H9 (cell line): ENCODE data around the gene MAN1B1. TPM values are rescaled to one million over a fixed set of nuclear protein-coding genes. Genes with fewer than 3 reads are reported as not detected.
A peak's percentile ranks its signal among the peaks of the same experiment; 100 is the strongest.

Experiments used
- DNase-seq: peaks from one replicate; pipeline ENCODE4 v3.0.0-alpha.2; 2017
- H2AFZ ChIP-seq: one replicate; pipeline ENCODE4 v1.6.1; 2013; ENCODE audit warnings: mild to moderate bottlenecking, low read length, control low read depth, moderate library complexity
- H2AK5ac ChIP-seq: 2 replicates; pipeline ENCODE4 v1.6.1; 2013; ENCODE audit warnings: low read length, control low read depth, mixed read lengths; ENCODE audit not compliant: insufficient read length
- H2BK120ac ChIP-seq: one replicate; pipeline ENCODE4 v1.6.1; 2013; ENCODE audit warnings: low read depth, mild to moderate bottlenecking, low read length, control low read depth, inconsistent platforms; ENCODE audit not compliant: poor library complexity, severe bottlenecking
- H2BK12ac ChIP-seq: 2 replicates; pipeline ENCODE4 v1.6.1; 2013; ENCODE audit warnings: low read length, control low read depth, mixed read lengths, low read depth; ENCODE audit not compliant: insufficient read length
- H2BK15ac ChIP-seq: 2 replicates; pipeline ENCODE4 v1.6.1; 2013; ENCODE audit warnings: low read depth, low read length, control low read depth
- H2BK20ac ChIP-seq: one replicate; pipeline ENCODE4 v1.6.1; 2013; ENCODE audit warnings: low read depth, mild to moderate bottlenecking, low read length, control low read depth, inconsistent platforms; ENCODE audit not compliant: poor library complexity, severe bottlenecking
- H2BK5ac ChIP-seq: 2 replicates; pipeline ENCODE4 v1.6.1; 2013; ENCODE audit warnings: low read length, control low read depth, mixed read lengths; ENCODE audit not compliant: insufficient read length
- H3K14ac ChIP-seq: 2 replicates; pipeline ENCODE4 v1.6.1; 2013; ENCODE audit warnings: low read length, control low read depth; ENCODE audit not compliant: insufficient read depth
- H3K18ac ChIP-seq: 2 replicates; pipeline ENCODE4 v1.6.1; 2013; ENCODE audit warnings: low read depth, mild to moderate bottlenecking, mixed read lengths, low read length, control low read depth; ENCODE audit not compliant: insufficient read length
- H3K23ac ChIP-seq: 2 replicates; pipeline ENCODE4 v1.6.1; 2013; ENCODE audit warnings: low read length, control low read depth, mixed read lengths, low read depth; ENCODE audit not compliant: insufficient read length
- H3K23me2 ChIP-seq: 2 replicates; pipeline ENCODE4 v1.6.1; 2013; ENCODE audit warnings: low read depth, mild to moderate bottlenecking, mixed read lengths, low read length, control low read depth; ENCODE audit not compliant: insufficient read length, poor library complexity, severe bottlenecking
- H3K27ac ChIP-seq: 2 replicates; pipeline ENCODE4 v1.5.1; 2013; ENCODE audit warnings: low read length, control low read depth, mixed read lengths, low read depth; ENCODE audit not compliant: insufficient read length
- H3K27me3 ChIP-seq: 2 replicates; pipeline ENCODE4 v1.6.1; 2013; ENCODE audit warnings: low read length, control low read depth, inconsistent platforms; ENCODE audit not compliant: insufficient read depth
- H3K4ac ChIP-seq: 2 replicates; pipeline ENCODE4 v1.6.1; 2013; ENCODE audit warnings: low read depth, mild to moderate bottlenecking, control low read depth, inconsistent platforms, low read length, moderate library complexity
- H3K4me1 ChIP-seq: 2 replicates; pipeline ENCODE4 v1.6.1; 2013; ENCODE audit warnings: low read length, control low read depth, inconsistent platforms; ENCODE audit not compliant: insufficient read depth
- H3K4me2 ChIP-seq: 2 replicates; pipeline ENCODE4 v1.6.1; 2013; ENCODE audit warnings: low read length, control low read depth, mixed read lengths; ENCODE audit not compliant: insufficient read length, insufficient read depth
- H3K56ac ChIP-seq: 2 replicates; pipeline ENCODE4 v1.6.1; 2013; ENCODE audit warnings: low read depth, mild to moderate bottlenecking, mixed read lengths, low read length, control low read depth; ENCODE audit not compliant: insufficient read length
- H3K79me1 ChIP-seq: 2 replicates; pipeline ENCODE4 v1.6.1; 2013; ENCODE audit warnings: low read depth, mild to moderate bottlenecking, moderate library complexity, low read length, control low read depth, inconsistent platforms; ENCODE audit not compliant: insufficient read depth, poor library complexity, severe bottlenecking
- H3K79me2 ChIP-seq: 2 replicates; pipeline ENCODE4 v1.6.1; 2013; ENCODE audit warnings: low read length, control low read depth, inconsistent platforms; ENCODE audit not compliant: insufficient read depth
- H3K9ac ChIP-seq: 2 replicates; pipeline ENCODE4 v1.6.1; 2013; ENCODE audit warnings: low read length, control low read depth, mixed read lengths; ENCODE audit not compliant: insufficient read length; ENCODE audit errors: extremely low read depth
- H3K9me3 ChIP-seq: one replicate; pipeline ENCODE4 v1.6.1; 2013; ENCODE audit warnings: low read depth, low read length, inconsistent platforms; ENCODE audit not compliant: control insufficient read depth
- H3T11ph ChIP-seq: one replicate; pipeline ENCODE4 v1.6.1; 2013; ENCODE audit warnings: mild to moderate bottlenecking, low read length, control low read depth, inconsistent platforms
- H4K20me1 ChIP-seq: one replicate; pipeline ENCODE4 v1.6.1; 2013; ENCODE audit not compliant: control insufficient read depth, insufficient read length, insufficient read depth
- H4K5ac ChIP-seq: 2 replicates; pipeline ENCODE4 v1.6.1; 2013; ENCODE audit warnings: low read depth, mild to moderate bottlenecking, mixed read lengths, low read length, control low read depth; ENCODE audit not compliant: insufficient read length
- H4K8ac ChIP-seq: replicated peaks from 2 replicates; pipeline ENCODE4 v1.6.1; 2013; ENCODE audit warnings: low read length, control low read depth, mixed read lengths, low read depth; ENCODE audit not compliant: insufficient read length
- H4K91ac ChIP-seq: 2 replicates; pipeline ENCODE4 v1.6.1; 2013; ENCODE audit warnings: low read depth, mild to moderate bottlenecking, moderate library complexity, mixed read lengths, low read length, control low read depth; ENCODE audit not compliant: insufficient read length
- H3K27ac Mint-ChIP-seq, 3 experiments: 2 replicates in 2 of 3; 3 replicates in 1 of 3; pipeline ENCODE4 v1.8.0; 2020 to 2021; ENCODE audit warnings: mixed read lengths in 3 of 3, mild to moderate bottlenecking in 1 of 3, moderate library complexity in 1 of 3
- H3K27me3 Mint-ChIP-seq: 2 replicates; pipeline ENCODE4 v1.8.0; 2021; ENCODE audit warnings: low read depth, mild to moderate bottlenecking, moderate library complexity, mixed read lengths
- H3K36me3 Mint-ChIP-seq, 3 experiments: 2 replicates in 2 of 3; 3 replicates in 1 of 3; pipeline ENCODE4 v1.8.0; 2020 to 2021; ENCODE audit warnings: low read depth in 3 of 3, mixed read lengths in 3 of 3; ENCODE audit not compliant: insufficient read depth in 1 of 3
- H3K4me1 Mint-ChIP-seq, 2 experiments: 2 replicates each; pipeline ENCODE4 v1.8.0; 2020; ENCODE audit warnings: mixed read lengths in 2 of 2
- H3K4me3 Mint-ChIP-seq, 2 experiments: 2 replicates in 1 of 2; 3 replicates in 1 of 2; pipeline ENCODE4 v1.8.0; 2020 to 2021; ENCODE audit warnings: mild to moderate bottlenecking in 2 of 2, mixed read lengths in 2 of 2, moderate library complexity in 1 of 2
- H3K9me3 Mint-ChIP-seq, 2 experiments: 2 replicates in 1 of 2; 3 replicates in 1 of 2; pipeline ENCODE4 v1.8.0; 2020; ENCODE audit warnings: mild to moderate bottlenecking in 2 of 2, mixed read lengths in 2 of 2, moderate library complexity in 1 of 2
- CTCF ChIP-seq: fragments of 200-600 bp; sonication (generic); conservative IDR thresholded peaks from 3 replicates; pipeline ENCODE4 v1.8.0; 2021; ENCODE audit warnings: antibody characterized with exemption, mild to moderate bottlenecking
- WGBS: extraction: QIAGEN DNeasy Blood & Tissue Kit; methylation state at CpG from one replicate; pipeline ENCODE4 v1.1.7; 2013; ENCODE audit warnings: missing lambda C conversion rate, low lambda C conversion rate, mixed read lengths; ENCODE audit not compliant: insufficient read length; ENCODE audit errors: extremely low coverage; 5-methylcytosine and 5-hydroxymethylcytosine counted together
- total RNA-seq: library from RNA; stranded (reverse); gene quantifications from 2 replicates; pipeline ENCODE4 v1.2.1, GENCODE V29; 2021

MAN1B1 gene
- total RNA-seq, 1 experiment from 2014 or later: 34.9 TPM

GRCh38 chr9:137138722-137139467 is 52.1 kb downstream of the MAN1B1 start, which contains the start of gene GRIN1:
Gene GRIN1 (plus strand): TSS chr9:137139154. CDS start chr9:137139487, 333 bp downstream.
- Histone ChIP-seq H2BK12ac (no peak within 1 kb of the TSS), H2AK5ac (no peak within 1 kb of the TSS), H4K20me1 (peaks cover 2% of the 10 kb centered on the region), H3K4me2 (peak within 1 kb of the TSS; percentile 7), H3K9ac (no peak within 1 kb of the TSS), H3K23ac (no peak within 1 kb of the TSS), H3K14ac (no peak within 1 kb of the TSS), H3K27ac (no peak within 1 kb of the TSS), H3K56ac (no peak within 1 kb of the TSS), H4K8ac (no peak within 1 kb of the TSS), H3K23me2 (no peaks in the 10 kb centered on the region), H2BK120ac (no peak within 1 kb of the TSS), H3K79me1 (no peaks in the 10 kb centered on the region), H2BK15ac (no peak within 1 kb of the TSS), H3T11ph (no peak within 1 kb of the TSS), H3K4ac (no peak within 1 kb of the TSS), H2AFZ (no peak within 1 kb of the TSS), H3K27me3 (peaks cover 29% of the 10 kb centered on the region; the same call in 1 of the 2 replicates), H3K18ac (no peak within 1 kb of the TSS), H2BK5ac (no peak within 1 kb of the TSS), H3K9me3 (no peaks in the 10 kb centered on the region), H3K79me2 (no peaks in the 10 kb centered on the region), H4K91ac (no peak within 1 kb of the TSS), H4K5ac (no peak within 1 kb of the TSS), H2BK20ac (no peak within 1 kb of the TSS), H3K4me1 (no peaks in the 10 kb centered on the region)
- Mint-ChIP-seq H3K9me3 (no peaks in the 10 kb centered on the region; a peak in 2 of 5 replicates), H3K27ac (peak within 1 kb of the TSS in 1 of 3 experiments; percentile 20; a peak in 1 of 7 replicates), H3K36me3 (no peaks in the 10 kb centered on the region), H3K4me3 (peak within 1 kb of the TSS in 1 of 2 experiments; percentile 74; a peak in 3 of 5 replicates), H3K4me1 (peaks cover 0 to 12% of the 10 kb centered on the region in 2 experiments; a peak in 2 of 4 replicates), H3K27me3 (peaks cover 93% of the 10 kb centered on the region)
- peak; percentile 53 for DNase-seq
- no CpG with 5 or more reads among the region's 104 CpGs for WGBS
- no peak for TF ChIP-seq CTCF
